Endometrial microvascular endothelial cells (primary cell): ENCODE data around the gene TXNDC9. TPM values are rescaled to one million over a fixed set of nuclear protein-coding genes. Genes with fewer than 3 reads are reported as not detected.
"Not testable (repeated sequence)": the region's sequence is repeated elsewhere in the genome, so short reads cannot be mapped to it uniquely, and the experiment has no call there.

Source experiments
- in situ Hi-C: cut with HindIII; loops from 2 replicates; pipeline ENCODE4 v1.10.0; 2017; ENCODE audit warnings: low sequenced_read_pairs, low pct_unique_long_range_greater_than_20kb; ENCODE audit errors: inconsistent ontology term
- total RNA-seq: library from RNA; depleted of rRNA; stranded (reverse); fragments of >200 nt; gene quantifications from one replicate; pipeline ENCODE4 v1.2.3, GENCODE V29; 2015; ENCODE audit errors: inconsistent ontology term

The TXNDC9 gene
- 99.1 TPM for total RNA-seq

GRCh38 chr2:99335911-99336803, at the start of gene TXNDC9:
Gene TXNDC9 (minus strand): TSS chr2:99336333. CDS start chr2:99333210, 3,123 bp downstream.
- in situ Hi-C loops: no loop called here

- in situ Hi-C loops: no loop called here
Measured at GRCh38 chr2:99382143-99382542, 46.0 kb upstream of the TXNDC9 start.

- in situ Hi-C loops: no loop called here
Measured at GRCh38 chr2:99380376-99381010, 44.4 kb upstream of the TXNDC9 start.

GRCh38 chr2:99377879-99378278, 41.7 kb upstream of the TXNDC9 start:
- in situ Hi-C loops: no loop called here

- in situ Hi-C loops: no loop called here
Measured at GRCh38 chr2:99376254-99376864, 40.2 kb upstream of the TXNDC9 start.

GRCh38 chr2:99374747-99375146, 38.6 kb upstream of the TXNDC9 start:
- in situ Hi-C loops: no loop called here

- in situ Hi-C loops: no loop called here
Measured at GRCh38 chr2:99373144-99373543, 37.0 kb upstream of the TXNDC9 start.

GRCh38 chr2:99368854-99369253, 32.7 kb upstream of the TXNDC9 start:
- in situ Hi-C loops: not testable (repeated sequence)

- in situ Hi-C loops: no loop called here
Measured at GRCh38 chr2:99365661-99366060, 29.5 kb upstream of the TXNDC9 start.

- in situ Hi-C loops: no loop called here
Measured at GRCh38 chr2:99356853-99357252, 20.7 kb upstream of the TXNDC9 start.

- in situ Hi-C loops: not testable (repeated sequence)
Measured at GRCh38 chr2:99354825-99355224, 18.7 kb upstream of the TXNDC9 start.

GRCh38 chr2:99354070-99354469, 17.9 kb upstream of the TXNDC9 start:
- in situ Hi-C loops: no loop called here

GRCh38 chr2:99350194-99350593, 14.1 kb upstream of the TXNDC9 start:
- in situ Hi-C loops: no loop called here

GRCh38 chr2:99348173-99348572, 12.0 kb upstream of the TXNDC9 start:
- in situ Hi-C loops: no loop called here

- in situ Hi-C loops: no loop called here
Measured at GRCh38 chr2:99346218-99346617, 10.1 kb upstream of the TXNDC9 start.

GRCh38 chr2:99345446-99345845, 9.3 kb upstream of the TXNDC9 start:
- in situ Hi-C loops: not testable (repeated sequence)

- in situ Hi-C loops: no loop called here
Measured at GRCh38 chr2:99342536-99342935, 6.4 kb upstream of the TXNDC9 start.

GRCh38 chr2:99340669-99341236, 4.6 kb upstream of the TXNDC9 start:
- in situ Hi-C loops: no loop called here

- in situ Hi-C loops: no loop called here
Measured at GRCh38 chr2:99338029-99338585, 2.0 kb upstream of the TXNDC9 start.
